Measurements from ENCODE around the gene RNF222. TPM values are rescaled to one million over a fixed set of nuclear protein-coding genes. Genes with fewer than 3 reads are reported as not detected.
A peak's percentile ranks its signal among the peaks of the same experiment; 100 is the strongest.

RNF222 gene
- total and polyA plus RNA-seq, 10 of the 15 experiments (the other 5 are each of a cell fraction or from before 2014, with no cell fraction given) = not detected

DNA sequence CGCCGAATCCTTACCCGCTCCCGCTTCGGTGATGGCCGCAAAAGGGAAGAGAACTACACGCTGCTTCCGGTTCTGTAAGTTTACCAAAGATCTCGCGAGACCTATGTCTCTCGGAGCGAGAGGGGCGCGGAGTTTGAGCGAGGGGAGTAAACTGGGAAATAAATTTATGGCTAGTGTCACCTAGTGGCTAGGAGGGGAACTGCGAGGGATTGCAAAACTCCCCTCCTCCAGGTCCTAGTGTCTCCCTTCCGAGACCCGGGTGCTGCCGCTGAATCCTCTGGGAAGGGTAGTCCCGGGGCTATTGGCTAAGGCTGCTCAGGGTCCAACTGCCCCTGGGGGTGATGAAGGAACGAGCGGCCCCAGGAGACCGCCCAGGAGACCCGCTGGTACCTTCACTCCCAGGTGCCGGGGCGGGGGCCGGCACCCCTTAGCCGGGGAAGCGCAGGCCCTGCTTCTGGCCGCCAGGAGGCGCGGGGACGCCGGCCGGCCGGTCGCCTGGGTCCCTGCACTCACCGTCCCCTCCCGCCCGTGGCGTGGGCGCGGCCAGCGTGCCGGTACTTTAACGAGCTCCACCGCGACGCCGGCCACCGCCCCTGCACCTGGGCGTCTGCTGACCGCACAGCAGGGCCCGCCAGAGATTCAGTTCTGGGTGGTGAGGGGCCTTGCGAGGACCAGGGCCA lies 14.3 kb downstream of the RNF222 start, which contains the start of gene RPL26 (continued):
- no peak for TF ChIP-seq CEBPZ (IDR thresholded peaks at IDR 0.05; ENCODE audit: low read depth, low read length)
- TF ChIP-seq RB1 (IDR thresholded peaks at IDR 0.05; ENCODE audit: borderline replicate concordance) = 0 out of 2 replicates have a peak, but pooled peaks have one; percentile 79
- TF ChIP-seq SMC3 (IDR thresholded peaks at IDR 0.05; ENCODE audit: borderline replicate concordance, low read length) = peak; percentile 59; the same call in 1 of the 2 replicates
- peak; percentile 44; the same call in 1 of the 2 replicates for TF ChIP-seq ESRRA (IDR thresholded peaks at IDR 0.05; ENCODE audit: low read length)
- peak; percentile 77 to 96 (median 87) for TF ChIP-seq CTCF (IDR thresholded peaks at IDR 0.05 in 2 of 3, conservative IDR thresholded peaks at IDR 0.05 in 1 of 3; ENCODE audit: control insufficient read depth in 2 of 3, extremely low read depth in 1 of 3, insufficient read depth in 1 of 3, low read depth in 3 of 3, low read length in 3 of 3)
- peak; percentile 45 for TF ChIP-seq TCF3 (IDR thresholded peaks at IDR 0.05; ENCODE audit: borderline replicate concordance, insufficient read depth, low read depth, low read length)
- TF ChIP-seq CEBPB (IDR thresholded peaks at IDR 0.05; ENCODE audit: borderline replicate concordance in 1 of 2, low read depth in 2 of 2, low read length in 2 of 2) = no peak
- no peak for TF ChIP-seq PAX8 (IDR thresholded peaks at IDR 0.05)
- no peak for TF ChIP-seq IRF3 (IDR thresholded peaks at IDR 0.05)
- peak; percentile 97; the same call in 1 of the 2 replicates for TF ChIP-seq ZNF207 (IDR thresholded peaks at IDR 0.05; ENCODE audit: borderline replicate concordance)
- 0 out of 2 replicates have a peak, but pooled peaks have one; percentile 37 for TF ChIP-seq CHD1 (IDR thresholded peaks at IDR 0.05; ENCODE audit: low read depth, low read length)
- peak; percentile 81; the same call in 1 of the 2 replicates for TF ChIP-seq TCF12 (IDR thresholded peaks at IDR 0.05; ENCODE audit: low read depth, low read length)
- peak; percentile 52; the same call in 1 of the 2 replicates for TF ChIP-seq MTA2 (IDR thresholded peaks at IDR 0.05; ENCODE audit: low read depth)
- peak; percentile 95 for TF ChIP-seq POU2F2 (IDR thresholded peaks at IDR 0.05; ENCODE audit: borderline replicate concordance, low read depth, low read length)
- peak; percentile 99 for TF ChIP-seq RELB (IDR thresholded peaks at IDR 0.05; ENCODE audit: low read depth)
- TF ChIP-seq RAD51 (IDR thresholded peaks at IDR 0.05) = no peak
- TF ChIP-seq ZNF622 (IDR thresholded peaks at IDR 0.05) = no peak
- TF ChIP-seq, protein P1, sequence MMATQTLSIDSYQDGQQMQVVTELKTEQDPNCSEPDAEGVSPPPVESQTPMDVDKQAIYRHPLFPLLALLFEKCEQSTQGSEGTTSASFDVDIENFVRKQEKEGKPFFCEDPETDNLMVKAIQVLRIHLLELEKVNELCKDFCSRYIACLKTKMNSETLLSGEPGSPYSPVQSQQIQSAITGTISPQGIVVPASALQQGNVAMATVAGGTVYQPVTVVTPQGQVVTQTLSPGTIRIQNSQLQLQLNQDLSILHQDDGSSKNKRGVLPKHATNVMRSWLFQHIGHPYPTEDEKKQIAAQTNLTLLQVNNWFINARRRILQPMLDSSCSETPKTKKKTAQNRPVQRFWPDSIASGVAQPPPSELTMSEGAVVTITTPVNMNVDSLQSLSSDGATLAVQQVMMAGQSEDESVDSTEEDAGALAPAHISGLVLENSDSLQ (IDR thresholded peaks at IDR 0.05) = peak; percentile 42; the same call in 1 of the 2 replicates
- peak; percentile 73 for TF ChIP-seq SMARCA5 (IDR thresholded peaks at IDR 0.05)
- no peak for TF ChIP-seq BMI1 (IDR thresholded peaks at IDR 0.05; ENCODE audit: borderline replicate concordance)
- TF ChIP-seq TCF7 (IDR thresholded peaks at IDR 0.05; ENCODE audit: borderline replicate concordance) = no peak
